GM23338 (cell line): Measurements from ENCODE around the gene HSDL1.

Experiments
- CREB1 ChIP-seq: fragments of 250-450 bp; sonication (Bioruptor Pico); IDR thresholded peaks from 2 replicates; pipeline ENCODE4 v1.5.0; 2020; ENCODE audit warnings: low read depth, mild to moderate bottlenecking, moderate library complexity
- EZH2 ChIP-seq: fragments of 200-600 bp; sonication (generic); IDR thresholded peaks from one replicate; pipeline ENCODE4 v1.8.0; 2017; ENCODE audit warnings: antibody characterized with exemption, mild to moderate bottlenecking, low read depth; ENCODE audit not compliant: unreplicated experiment
- EZH2phosphoT487 ChIP-seq: fragments of 200-600 bp; sonication (generic); IDR thresholded peaks from one replicate; pipeline ENCODE4 v1.8.1; 2018; ENCODE audit warnings: antibody characterized with exemption; ENCODE audit not compliant: unreplicated experiment
- JUNB ChIP-seq: IDR thresholded peaks from one replicate; pipeline ENCODE4 v1.6.1; 2016; ENCODE audit warnings: antibody characterized with exemption; ENCODE audit not compliant: unreplicated experiment
- NANOG ChIP-seq: IDR thresholded peaks from 2 replicates; pipeline ENCODE4 v1.6.1; 2016; ENCODE audit warnings: antibody characterized with exemption, borderline replicate concordance
- POLR2AphosphoS5 ChIP-seq: IDR thresholded peaks from 2 replicates; pipeline ENCODE4 v1.6.1; 2016; ENCODE audit warnings: antibody characterized with exemption, low read depth
- STAT1 ChIP-seq: IDR thresholded peaks from one replicate; pipeline ENCODE4 v1.6.1; 2016; ENCODE audit warnings: antibody characterized with exemption; ENCODE audit not compliant: unreplicated experiment
- ZNF331 ChIP-seq: fragments of 250-450 bp; sonication (Bioruptor Pico); IDR thresholded peaks from 2 replicates; pipeline ENCODE4 v1.5.0; 2020; ENCODE audit warnings: low read depth, mild to moderate bottlenecking, moderate library complexity
- TF ChIP-seq, protein P1 (sequence below), 2 experiments: fragments of 200-600 bp in 1 of 2; sonication (generic) in 1 of 2; conservative IDR thresholded peaks; 2 replicates each; pipeline versions ENCODE4 v1.5.1 to v1.6.1; 2016 to 2017; ENCODE audit warnings: antibody characterized with exemption in 2 of 2, low read depth in 2 of 2, mild to moderate bottlenecking in 2 of 2, moderate library complexity in 1 of 2
- TF ChIP-seq, protein P2 (sequence below): IDR thresholded peaks from one replicate; pipeline ENCODE4 v1.6.1; 2018; ENCODE audit warnings: antibody characterized with exemption; ENCODE audit not compliant: unreplicated experiment
- TF ChIP-seq, protein P3 (sequence below): IDR thresholded peaks from 2 replicates; pipeline ENCODE4 v1.6.1; 2016; ENCODE audit warnings: antibody characterized with exemption
- TF ChIP-seq, protein P4 (sequence below): fragments of 250-450 bp; sonication (Bioruptor Pico); IDR thresholded peaks from 2 replicates; pipeline ENCODE4 v1.5.0; 2020; ENCODE audit warnings: mild to moderate bottlenecking, moderate library complexity

DNA sequence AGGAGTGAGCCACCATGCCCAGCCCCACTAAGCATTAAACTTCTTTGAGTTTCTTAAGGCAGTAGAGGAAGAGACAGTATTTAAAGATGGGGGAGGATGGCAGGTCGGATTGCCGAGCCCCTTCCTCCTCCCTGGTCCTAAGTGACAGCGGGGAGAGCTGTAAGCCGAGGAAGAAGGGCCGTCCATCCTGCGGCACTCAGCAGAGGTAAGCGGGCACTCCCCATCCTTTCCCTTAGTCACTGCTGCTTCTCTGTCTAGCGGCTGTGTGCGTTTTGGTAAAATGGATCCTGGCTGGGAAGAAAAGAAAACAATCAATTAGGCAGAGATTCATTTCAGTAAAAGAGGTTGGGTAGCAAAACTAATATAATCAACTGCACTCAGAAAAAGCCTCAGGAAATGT, 14.0 kb upstream of the HSDL1 start:
- TF ChIP-seq, protein P1, sequence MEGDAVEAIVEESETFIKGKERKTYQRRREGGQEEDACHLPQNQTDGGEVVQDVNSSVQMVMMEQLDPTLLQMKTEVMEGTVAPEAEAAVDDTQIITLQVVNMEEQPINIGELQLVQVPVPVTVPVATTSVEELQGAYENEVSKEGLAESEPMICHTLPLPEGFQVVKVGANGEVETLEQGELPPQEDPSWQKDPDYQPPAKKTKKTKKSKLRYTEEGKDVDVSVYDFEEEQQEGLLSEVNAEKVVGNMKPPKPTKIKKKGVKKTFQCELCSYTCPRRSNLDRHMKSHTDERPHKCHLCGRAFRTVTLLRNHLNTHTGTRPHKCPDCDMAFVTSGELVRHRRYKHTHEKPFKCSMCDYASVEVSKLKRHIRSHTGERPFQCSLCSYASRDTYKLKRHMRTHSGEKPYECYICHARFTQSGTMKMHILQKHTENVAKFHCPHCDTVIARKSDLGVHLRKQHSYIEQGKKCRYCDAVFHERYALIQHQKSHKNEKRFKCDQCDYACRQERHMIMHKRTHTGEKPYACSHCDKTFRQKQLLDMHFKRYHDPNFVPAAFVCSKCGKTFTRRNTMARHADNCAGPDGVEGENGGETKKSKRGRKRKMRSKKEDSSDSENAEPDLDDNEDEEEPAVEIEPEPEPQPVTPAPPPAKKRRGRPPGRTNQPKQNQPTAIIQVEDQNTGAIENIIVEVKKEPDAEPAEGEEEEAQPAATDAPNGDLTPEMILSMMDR (conservative IDR thresholded peaks at IDR 0.05; ENCODE audit: low read depth in 2 of 2), result no peak
- TF ChIP-seq JUNB (no peak), EZH2phosphoT487 (no peak), POLR2AphosphoS5 (no peak), ZNF331 (no peak), EZH2 (no peak), CREB1 (CRISPR knock-in tag) (no peak), NANOG (no peak), STAT1 (no peak)
- TF ChIP-seq, protein P2, sequence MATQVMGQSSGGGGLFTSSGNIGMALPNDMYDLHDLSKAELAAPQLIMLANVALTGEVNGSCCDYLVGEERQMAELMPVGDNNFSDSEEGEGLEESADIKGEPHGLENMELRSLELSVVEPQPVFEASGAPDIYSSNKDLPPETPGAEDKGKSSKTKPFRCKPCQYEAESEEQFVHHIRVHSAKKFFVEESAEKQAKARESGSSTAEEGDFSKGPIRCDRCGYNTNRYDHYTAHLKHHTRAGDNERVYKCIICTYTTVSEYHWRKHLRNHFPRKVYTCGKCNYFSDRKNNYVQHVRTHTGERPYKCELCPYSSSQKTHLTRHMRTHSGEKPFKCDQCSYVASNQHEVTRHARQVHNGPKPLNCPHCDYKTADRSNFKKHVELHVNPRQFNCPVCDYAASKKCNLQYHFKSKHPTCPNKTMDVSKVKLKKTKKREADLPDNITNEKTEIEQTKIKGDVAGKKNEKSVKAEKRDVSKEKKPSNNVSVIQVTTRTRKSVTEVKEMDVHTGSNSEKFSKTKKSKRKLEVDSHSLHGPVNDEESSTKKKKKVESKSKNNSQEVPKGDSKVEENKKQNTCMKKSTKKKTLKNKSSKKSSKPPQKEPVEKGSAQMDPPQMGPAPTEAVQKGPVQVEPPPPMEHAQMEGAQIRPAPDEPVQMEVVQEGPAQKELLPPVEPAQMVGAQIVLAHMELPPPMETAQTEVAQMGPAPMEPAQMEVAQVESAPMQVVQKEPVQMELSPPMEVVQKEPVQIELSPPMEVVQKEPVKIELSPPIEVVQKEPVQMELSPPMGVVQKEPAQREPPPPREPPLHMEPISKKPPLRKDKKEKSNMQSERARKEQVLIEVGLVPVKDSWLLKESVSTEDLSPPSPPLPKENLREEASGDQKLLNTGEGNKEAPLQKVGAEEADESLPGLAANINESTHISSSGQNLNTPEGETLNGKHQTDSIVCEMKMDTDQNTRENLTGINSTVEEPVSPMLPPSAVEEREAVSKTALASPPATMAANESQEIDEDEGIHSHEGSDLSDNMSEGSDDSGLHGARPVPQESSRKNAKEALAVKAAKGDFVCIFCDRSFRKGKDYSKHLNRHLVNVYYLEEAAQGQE, result no peak
- TF ChIP-seq, protein P3, sequence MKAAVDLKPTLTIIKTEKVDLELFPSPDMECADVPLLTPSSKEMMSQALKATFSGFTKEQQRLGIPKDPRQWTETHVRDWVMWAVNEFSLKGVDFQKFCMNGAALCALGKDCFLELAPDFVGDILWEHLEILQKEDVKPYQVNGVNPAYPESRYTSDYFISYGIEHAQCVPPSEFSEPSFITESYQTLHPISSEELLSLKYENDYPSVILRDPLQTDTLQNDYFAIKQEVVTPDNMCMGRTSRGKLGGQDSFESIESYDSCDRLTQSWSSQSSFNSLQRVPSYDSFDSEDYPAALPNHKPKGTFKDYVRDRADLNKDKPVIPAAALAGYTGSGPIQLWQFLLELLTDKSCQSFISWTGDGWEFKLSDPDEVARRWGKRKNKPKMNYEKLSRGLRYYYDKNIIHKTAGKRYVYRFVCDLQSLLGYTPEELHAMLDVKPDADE, result no peak
- TF ChIP-seq, protein P4, sequence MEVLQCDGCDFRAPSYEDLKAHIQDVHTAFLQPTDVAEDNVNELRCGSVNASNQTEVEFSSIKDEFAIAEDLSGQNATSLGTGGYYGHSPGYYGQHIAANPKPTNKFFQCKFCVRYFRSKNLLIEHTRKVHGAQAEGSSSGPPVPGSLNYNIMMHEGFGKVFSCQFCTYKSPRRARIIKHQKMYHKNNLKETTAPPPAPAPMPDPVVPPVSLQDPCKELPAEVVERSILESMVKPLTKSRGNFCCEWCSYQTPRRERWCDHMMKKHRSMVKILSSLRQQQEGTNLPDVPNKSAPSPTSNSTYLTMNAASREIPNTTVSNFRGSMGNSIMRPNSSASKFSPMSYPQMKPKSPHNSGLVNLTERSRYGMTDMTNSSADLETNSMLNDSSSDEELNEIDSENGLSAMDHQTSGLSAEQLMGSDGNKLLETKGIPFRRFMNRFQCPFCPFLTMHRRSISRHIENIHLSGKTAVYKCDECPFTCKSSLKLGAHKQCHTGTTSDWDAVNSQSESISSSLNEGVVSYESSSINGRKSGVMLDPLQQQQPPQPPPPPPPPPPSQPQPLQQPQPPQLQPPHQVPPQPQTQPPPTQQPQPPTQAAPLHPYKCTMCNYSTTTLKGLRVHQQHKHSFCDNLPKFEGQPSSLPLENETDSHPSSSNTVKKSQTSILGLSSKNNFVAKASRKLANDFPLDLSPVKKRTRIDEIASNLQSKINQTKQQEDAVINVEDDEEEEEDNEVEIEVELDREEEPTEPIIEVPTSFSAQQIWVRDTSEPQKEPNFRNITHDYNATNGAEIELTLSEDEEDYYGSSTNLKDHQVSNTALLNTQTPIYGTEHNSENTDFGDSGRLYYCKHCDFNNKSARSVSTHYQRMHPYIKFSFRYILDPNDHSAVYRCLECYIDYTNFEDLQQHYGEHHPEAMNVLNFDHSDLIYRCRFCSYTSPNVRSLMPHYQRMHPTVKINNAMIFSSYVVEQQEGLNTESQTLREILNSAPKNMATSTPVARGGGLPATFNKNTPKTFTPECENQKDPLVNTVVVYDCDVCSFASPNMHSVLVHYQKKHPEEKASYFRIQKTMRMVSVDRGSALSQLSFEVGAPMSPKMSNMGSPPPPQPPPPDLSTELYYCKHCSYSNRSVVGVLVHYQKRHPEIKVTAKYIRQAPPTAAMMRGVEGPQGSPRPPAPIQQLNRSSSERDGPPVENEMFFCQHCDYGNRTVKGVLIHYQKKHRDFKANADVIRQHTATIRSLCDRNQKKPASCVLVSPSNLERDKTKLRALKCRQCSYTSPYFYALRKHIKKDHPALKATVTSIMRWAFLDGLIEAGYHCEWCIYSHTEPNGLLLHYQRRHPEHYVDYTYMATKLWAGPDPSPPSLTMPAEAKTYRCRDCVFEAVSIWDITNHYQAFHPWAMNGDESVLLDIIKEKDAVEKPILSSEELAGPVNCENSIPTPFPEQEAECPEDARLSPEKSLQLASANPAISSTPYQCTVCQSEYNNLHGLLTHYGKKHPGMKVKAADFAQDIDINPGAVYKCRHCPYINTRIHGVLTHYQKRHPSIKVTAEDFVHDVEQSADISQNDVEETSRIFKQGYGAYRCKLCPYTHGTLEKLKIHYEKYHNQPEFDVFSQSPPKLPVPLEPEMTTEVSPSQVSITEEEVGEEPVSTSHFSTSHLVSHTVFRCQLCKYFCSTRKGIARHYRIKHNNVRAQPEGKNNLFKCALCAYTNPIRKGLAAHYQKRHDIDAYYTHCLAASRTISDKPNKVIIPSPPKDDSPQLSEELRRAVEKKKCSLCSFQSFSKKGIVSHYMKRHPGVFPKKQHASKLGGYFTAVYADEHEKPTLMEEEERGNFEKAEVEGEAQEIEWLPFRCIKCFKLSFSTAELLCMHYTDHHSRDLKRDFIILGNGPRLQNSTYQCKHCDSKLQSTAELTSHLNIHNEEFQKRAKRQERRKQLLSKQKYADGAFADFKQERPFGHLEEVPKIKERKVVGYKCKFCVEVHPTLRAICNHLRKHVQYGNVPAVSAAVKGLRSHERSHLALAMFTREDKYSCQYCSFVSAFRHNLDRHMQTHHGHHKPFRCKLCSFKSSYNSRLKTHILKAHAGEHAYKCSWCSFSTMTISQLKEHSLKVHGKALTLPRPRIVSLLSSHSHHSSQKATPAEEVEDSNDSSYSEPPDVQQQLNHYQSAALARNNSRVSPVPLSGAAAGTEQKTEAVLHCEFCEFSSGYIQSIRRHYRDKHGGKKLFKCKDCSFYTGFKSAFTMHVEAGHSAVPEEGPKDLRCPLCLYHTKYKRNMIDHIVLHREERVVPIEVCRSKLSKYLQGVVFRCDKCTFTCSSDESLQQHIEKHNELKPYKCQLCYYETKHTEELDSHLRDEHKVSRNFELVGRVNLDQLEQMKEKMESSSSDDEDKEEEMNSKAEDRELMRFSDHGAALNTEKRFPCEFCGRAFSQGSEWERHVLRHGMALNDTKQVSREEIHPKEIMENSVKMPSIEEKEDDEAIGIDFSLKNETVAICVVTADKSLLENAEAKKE (CRISPR knock-in tag), result no peak
